Stomach (tissue), 9 donors: ENCODE data around the gene GARIN5B. TPM values are rescaled to one million over a fixed set of nuclear protein-coding genes. Genes with fewer than 3 reads are reported as not detected.

Experiments
- DNase-seq, 2 donors: peaks; one replicate each; pipeline versions ENCODE4 v3.0.0 to v3.0.0-alpha.2; 2013 to 2019
- H3K27ac ChIP-seq, 5 donors: fragments of 200-600 bp in 4 of 5; sonication (generic) in 4 of 5; one replicate each; pipeline ENCODE4 v1.5.1; 2013 to 2019; ENCODE audit warnings: mild to moderate bottlenecking in 1 of 5, moderate library complexity in 1 of 5
- H3K27me3 ChIP-seq, 3 donors: fragments of 200-600 bp; sonication (generic); one replicate each; pipeline ENCODE4 v1.5.1; 2017 to 2019; ENCODE audit warnings: mixed run types in 1 of 3
- H3K36me3 ChIP-seq, 4 donors: fragments of 200-600 bp; sonication (generic); 1 replicate in 3 of 4; 2 replicates in 1 of 4; pipeline ENCODE4 v1.5.1; 2016 to 2019
- H3K4me1 ChIP-seq, 4 donors: fragments of 200-600 bp; sonication (generic); one replicate each; pipeline ENCODE4 v1.5.1; 2016 to 2019
- H3K4me3 ChIP-seq, 4 donors: fragments of 200-600 bp; sonication (generic) in 3 of 4; one replicate each; pipeline ENCODE4 v1.5.1; 2016 to 2019; ENCODE audit warnings: mild to moderate bottlenecking in 1 of 4
- H3K9me3 ChIP-seq, 4 donors: fragments of 200-600 bp; sonication (generic); one replicate each; pipeline ENCODE4 v1.5.1; 2016 to 2019
- EP300 ChIP-seq: sonication (generic); formaldehyde crosslinking; IDR thresholded peaks from one replicate; pipeline ENCODE4 v1.6.1; 2017; ENCODE audit warnings: antibody characterized with exemption
- POLR2A ChIP-seq, 4 donors: fragments of 450-650 bp; IDR thresholded peaks; one replicate each; pipeline ENCODE4 v1.6.1; 2016; ENCODE audit warnings: antibody characterized with exemption in 4 of 4, control low read depth in 2 of 4, mild to moderate bottlenecking in 1 of 4, moderate library complexity in 1 of 4
- POLR2AphosphoS5 ChIP-seq, 3 donors: sonication (generic); formaldehyde crosslinking; IDR thresholded peaks; one replicate each; pipeline ENCODE4 v1.6.1; 2016; ENCODE audit warnings: antibody characterized with exemption in 3 of 3
- WGBS, 5 donors: extraction: QIAGEN DNeasy Blood & Tissue Kit in 3 of 5; methylation state at CpG; one replicate each; pipeline versions ENCODE4 v1.1.5 to v1.1.7; 2013 to 2018; 5-methylcytosine and 5-hydroxymethylcytosine counted together
- intact Hi-C: fragments of 100-400 bp; cut with DNase I; formaldehyde crosslinking; loops from one replicate; pipeline ENCODE4 v1.15.1; 2023; ENCODE audit warnings: low total_unique reads
- polyA plus RNA-seq, 3 donors: library from polyadenylated mRNA; stranded (reverse); fragments of 200-250 nt; gene quantifications; one replicate each; pipeline ENCODE4 v1.2.3, GENCODE V29; 2013
- total RNA-seq, 5 donors: library from RNA; depleted of rRNA; stranded (reverse); fragments of >200 nt; gene quantifications; one replicate each; pipeline versions ENCODE4 v1.1.0 to v1.2.3, GENCODE V29; 2014 to 2016
- TF ChIP-seq, protein P1 (sequence below), 7 experiments: fragments of 450-650 bp in 4 of 7; fragments of 200-600 bp in 3 of 7; sonication (generic) in 3 of 7; IDR thresholded peaks; one replicate each; pipeline ENCODE4 v1.5.1; 2016 to 2019; ENCODE audit warnings: antibody characterized with exemption in 7 of 7, control low read depth in 2 of 7, mild to moderate bottlenecking in 1 of 7
- donor health status: healthy with polysubstance abuse.
- donor health status: Bipolar disorder and iron deficiency.
- donor health status: healthy.

Gene GARIN5B
- total and polyA plus RNA-seq, 8 donors, result not detected

DNA sequence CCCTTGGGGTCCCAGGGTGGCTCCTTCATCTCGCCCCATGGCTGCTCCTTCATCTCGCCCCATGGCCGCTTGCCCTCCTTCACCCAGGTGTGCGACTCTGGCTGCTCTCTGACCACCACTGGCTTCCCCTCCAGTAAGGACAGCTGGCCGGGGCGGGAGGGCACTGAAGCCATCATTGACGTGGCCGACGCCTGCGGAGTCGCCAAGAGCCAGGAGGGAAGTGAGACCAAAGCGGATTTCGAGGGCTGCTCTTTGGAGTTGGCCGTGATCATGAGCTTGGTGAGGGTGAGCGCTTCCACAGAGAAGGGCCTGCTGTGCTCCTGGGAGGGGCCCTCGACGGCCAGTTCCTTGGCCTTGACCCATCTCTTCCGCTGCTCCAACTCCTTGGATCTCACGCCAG lies 4.6 kb downstream of the GARIN5B start:
- Histone ChIP-seq H3K4me3 (no peak overlapping the region), H3K9me3 (no peaks in the 10 kb centered on the region), H3K27ac (no peak overlapping the region), H3K27me3 (peaks cover 12 to 63% (median 22%) of the 10 kb centered on the region in 3 donors), H3K36me3 (no peaks in the 10 kb centered on the region), H3K4me1 (peaks cover 14 to 16% (median 15%) of the 10 kb centered on the region in 4 donors)
- 87 to 91% (median 90%) methylated on average over 13 to 19 of the region's 19 CpGs for WGBS, 5 donors
- intact Hi-C loops, result no loop called here
- DNase-seq, result no peak
- no peak for TF ChIP-seq POLR2AphosphoS5 (IDR thresholded peaks at IDR 0.05)
- TF ChIP-seq, protein P1, sequence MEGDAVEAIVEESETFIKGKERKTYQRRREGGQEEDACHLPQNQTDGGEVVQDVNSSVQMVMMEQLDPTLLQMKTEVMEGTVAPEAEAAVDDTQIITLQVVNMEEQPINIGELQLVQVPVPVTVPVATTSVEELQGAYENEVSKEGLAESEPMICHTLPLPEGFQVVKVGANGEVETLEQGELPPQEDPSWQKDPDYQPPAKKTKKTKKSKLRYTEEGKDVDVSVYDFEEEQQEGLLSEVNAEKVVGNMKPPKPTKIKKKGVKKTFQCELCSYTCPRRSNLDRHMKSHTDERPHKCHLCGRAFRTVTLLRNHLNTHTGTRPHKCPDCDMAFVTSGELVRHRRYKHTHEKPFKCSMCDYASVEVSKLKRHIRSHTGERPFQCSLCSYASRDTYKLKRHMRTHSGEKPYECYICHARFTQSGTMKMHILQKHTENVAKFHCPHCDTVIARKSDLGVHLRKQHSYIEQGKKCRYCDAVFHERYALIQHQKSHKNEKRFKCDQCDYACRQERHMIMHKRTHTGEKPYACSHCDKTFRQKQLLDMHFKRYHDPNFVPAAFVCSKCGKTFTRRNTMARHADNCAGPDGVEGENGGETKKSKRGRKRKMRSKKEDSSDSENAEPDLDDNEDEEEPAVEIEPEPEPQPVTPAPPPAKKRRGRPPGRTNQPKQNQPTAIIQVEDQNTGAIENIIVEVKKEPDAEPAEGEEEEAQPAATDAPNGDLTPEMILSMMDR (IDR thresholded peaks at IDR 0.05), result no peak
- TF ChIP-seq POLR2A (IDR thresholded peaks at IDR 0.05), result no peak
- no peak for TF ChIP-seq EP300

DNA sequence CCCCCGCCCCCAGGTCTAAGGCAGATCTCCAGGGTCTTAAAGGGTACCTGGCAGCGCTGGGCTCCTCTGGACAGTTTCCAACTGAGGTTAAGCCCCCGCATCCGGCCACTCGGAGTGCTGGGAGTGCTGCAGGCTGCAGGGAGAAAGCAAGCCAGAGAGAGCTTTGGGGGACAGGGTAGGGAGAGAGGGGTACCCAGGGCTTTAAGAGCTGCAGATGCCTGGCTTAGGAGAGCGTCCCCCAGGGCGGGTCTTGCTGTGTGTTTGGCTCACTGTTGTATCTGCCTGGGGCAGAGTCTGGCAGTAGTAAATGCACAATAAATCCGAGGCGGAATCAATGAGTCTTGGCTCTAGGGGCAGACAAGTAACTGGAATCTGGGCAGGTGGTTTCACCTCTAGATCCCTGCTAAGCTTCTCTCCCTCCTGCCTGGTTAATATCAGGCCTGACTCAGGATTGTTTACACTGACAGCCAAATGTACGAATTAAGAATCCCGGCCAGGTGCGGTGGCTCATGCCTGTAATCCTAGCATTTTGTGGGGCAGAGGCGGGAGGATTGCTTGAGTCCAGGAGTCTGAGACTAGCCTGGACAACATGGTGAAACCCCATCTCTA lies 7.7 kb downstream of the GARIN5B start:
- TF ChIP-seq POLR2AphosphoS5 (IDR thresholded peaks at IDR 0.05) (no peak), EP300 (no peak), POLR2A (IDR thresholded peaks at IDR 0.05) (no peak)
- TF ChIP-seq, protein P1 (IDR thresholded peaks at IDR 0.05), result no peak
- H3K9me3 ChIP-seq, result no peaks in the 10 kb centered on the region
- 23 to 31% (median 27%) methylated on average over 12 to 13 of the region's 13 CpGs for WGBS, 5 donors
- H3K27me3 ChIP-seq, result peaks cover 27 to 73% (median 42%) of the 10 kb centered on the region in 3 donors
- no peak overlapping the region for H3K4me3 ChIP-seq
- no peaks in the 10 kb centered on the region for H3K36me3 ChIP-seq
- intact Hi-C loops, result no loop called here
- peak in 1 of 2 donors; percentile 60 for DNase-seq
- no peak overlapping the region for H3K27ac ChIP-seq
- H3K4me1 ChIP-seq, result peaks cover 18 to 24% (median 22%) of the 10 kb centered on the region in 4 donors

DNA sequence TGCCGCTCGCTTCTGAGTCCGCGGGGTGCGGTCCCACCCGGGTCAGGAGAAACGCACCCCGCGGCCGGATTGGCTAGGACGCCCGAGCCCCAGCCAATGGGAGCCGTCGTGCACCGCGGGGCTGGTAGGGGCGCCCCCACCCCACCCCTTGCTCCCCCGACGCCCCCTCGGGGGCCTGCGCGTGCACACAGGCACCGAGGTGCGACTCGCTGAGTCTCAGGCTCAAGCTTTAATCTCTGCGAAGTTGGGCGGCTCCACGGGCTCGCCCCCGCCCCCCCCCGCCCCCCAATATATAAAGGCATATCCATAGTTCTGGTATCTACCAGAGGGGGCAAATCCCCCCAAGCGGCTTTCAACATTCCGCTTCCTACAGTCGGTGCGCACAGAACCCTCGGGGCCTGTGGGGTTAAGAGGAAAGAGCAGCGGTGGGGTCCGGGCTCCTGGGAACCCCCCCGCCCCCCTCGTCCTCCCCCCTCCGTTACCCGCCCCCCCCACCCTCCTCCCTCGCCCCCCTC lies 8.3 kb downstream of the GARIN5B start, which contains the start of gene COX6B2:
COX6B2 (minus strand) TSS at position 22 of the 515 bp plus-strand sequence. CDS start 198 bp downstream, outside the sequence.
- H3K4me1 ChIP-seq, result peaks cover 18 to 24% (median 22%) of the 10 kb centered on the region in 4 donors
- peaks cover 27 to 77% (median 42%) of the 10 kb centered on the region in 3 donors for H3K27me3 ChIP-seq
- intact Hi-C loops, result no loop called here
- H3K36me3 ChIP-seq, result no peaks in the 10 kb centered on the region
- DNase-seq, result no peak
- WGBS, 5 donors, result 2 to 3% (median 3%) methylated on average over 11 to 43 of the region's 43 CpGs
- no peak within 1 kb of the TSS for H3K27ac ChIP-seq
- peak within 1 kb of the TSS; percentile 34 to 59 (median 41) for H3K4me3 ChIP-seq
- H3K9me3 ChIP-seq, result no peaks in the 10 kb centered on the region
- no peak for TF ChIP-seq POLR2A (IDR thresholded peaks at IDR 0.05)
- TF ChIP-seq, protein P1 (IDR thresholded peaks at IDR 0.05), result no peak
- no peak for TF ChIP-seq EP300
- no peak for TF ChIP-seq POLR2AphosphoS5 (IDR thresholded peaks at IDR 0.05)

- peak overlapping the region; percentile 34 to 59 (median 41) for H3K4me3 ChIP-seq
- no peaks in the 10 kb centered on the region for H3K9me3 ChIP-seq
- H3K4me1 ChIP-seq, result peaks cover 18 to 24% (median 22%) of the 10 kb centered on the region in 4 donors
- H3K36me3 ChIP-seq, result no peaks in the 10 kb centered on the region
- peak; percentile 79 to 85 for DNase-seq
- TF ChIP-seq POLR2AphosphoS5 (IDR thresholded peaks at IDR 0.05), result peak in 1 of 3 donors; percentile 8
- TF ChIP-seq, protein P1 (IDR thresholded peaks at IDR 0.05), result no peak
- 1 to 3% (median 2%) methylated on average over 23 to 72 of the region's 72 CpGs for WGBS, 5 donors
- peaks cover 27 to 82% (median 42%) of the 10 kb centered on the region in 3 donors for H3K27me3 ChIP-seq
- H3K27ac ChIP-seq, result no peak overlapping the region
- intact Hi-C loops, result no loop called here
Measured at GRCh38 chr19:55353803-55354697, 9.0 kb downstream of the GARIN5B start.
